DND-41 (cell line): ENCODE results near the gene MARCHF10.

Source experiments
- ATAC-seq: fragments of 200-7000 bp; cut with Tn5 transposase; 3 replicates; pipeline ENCODE4 v1.9.1; 2021; ENCODE audit warnings: low read depth; ENCODE audit not compliant: insufficient read depth
- DNase-seq: peaks from one replicate; pipeline ENCODE4 v3.0.0-alpha.2; 2020
- H2AFZ ChIP-seq: 2 replicates; pipeline ENCODE4 v1.6.0; 2012; ENCODE audit warnings: low read depth, low read length
- H3K27ac ChIP-seq: 2 replicates; pipeline ENCODE4 v1.5.1; 2012; ENCODE audit warnings: low read length, inconsistent platforms
- H3K27me3 ChIP-seq: fragments of 200-600 bp; sonication (generic); 2 replicates; pipeline ENCODE4 v1.6.0; 2012; ENCODE audit warnings: low read length, mild to moderate bottlenecking, inconsistent platforms; ENCODE audit not compliant: insufficient read depth, poor library complexity
- H3K36me3 ChIP-seq: 2 replicates; pipeline ENCODE4 v1.5.1; 2012; ENCODE audit warnings: low read length, inconsistent platforms; ENCODE audit not compliant: insufficient read depth
- H3K4me1 ChIP-seq: 2 replicates; pipeline ENCODE4 v1.5.1; 2012; ENCODE audit warnings: mild to moderate bottlenecking, low read length; ENCODE audit not compliant: insufficient read depth
- H3K4me2 ChIP-seq: 2 replicates; pipeline ENCODE4 v1.6.0; 2012; ENCODE audit warnings: mild to moderate bottlenecking, moderate library complexity, low read length, inconsistent platforms; ENCODE audit not compliant: insufficient read depth
- H3K4me3 ChIP-seq, 2 experiments: fragments of 200-600 bp in 1 of 2; shearing (Covaris generic) in 1 of 2; 2 replicates each; pipeline ENCODE4 v1.5.1; 2012 to 2016; ENCODE audit warnings: inconsistent platforms in 2 of 2, low read length in 2 of 2, mild to moderate bottlenecking in 2 of 2, low read depth in 1 of 2, moderate library complexity in 1 of 2
- H3K79me2 ChIP-seq: 2 replicates; pipeline ENCODE4 v1.6.0; 2012; ENCODE audit warnings: low read length, inconsistent platforms; ENCODE audit not compliant: insufficient read depth
- H3K9ac ChIP-seq: 2 replicates; pipeline ENCODE4 v1.6.0; 2012; ENCODE audit warnings: low read depth, mild to moderate bottlenecking, inconsistent platforms, low read length, moderate library complexity
- H3K9me3 ChIP-seq: 2 replicates; pipeline ENCODE4 v1.5.1; 2012; ENCODE audit warnings: low read length, moderate library complexity, mild to moderate bottlenecking, inconsistent platforms; ENCODE audit not compliant: insufficient read depth, severe bottlenecking
- H4K20me1 ChIP-seq: 2 replicates; pipeline ENCODE4 v1.6.0; 2012; ENCODE audit warnings: low read length; ENCODE audit not compliant: insufficient read depth
- CTCF ChIP-seq: IDR thresholded peaks from 2 replicates; pipeline ENCODE4 v1.5.1; 2012; ENCODE audit warnings: borderline replicate concordance, low read length, moderate library complexity, mild to moderate bottlenecking; ENCODE audit not compliant: poor library complexity, severe bottlenecking; ENCODE audit errors: extremely low read depth
- EZH2 ChIP-seq: IDR thresholded peaks from 3 replicates; pipeline ENCODE4 v1.6.1; 2012; ENCODE audit warnings: borderline replicate concordance, low read depth, mild to moderate bottlenecking, moderate library complexity, low read length, inconsistent platforms; ENCODE audit not compliant: severe bottlenecking

Gene MARCHF10

GRCh38 chr17:62763891-62764600 lies 44.1 kb downstream of the MARCHF10 start:
- TF ChIP-seq EZH2 = no peak
- Histone ChIP-seq H3K79me2 (no peaks in the 10 kb centered on the region), H3K27me3 (no peaks in the 10 kb centered on the region), H3K27ac (no peak overlapping the region), H3K9me3 (no peaks in the 10 kb centered on the region), H3K4me2 (no peak overlapping the region), H3K36me3 (no peaks in the 10 kb centered on the region), H4K20me1 (no peaks in the 10 kb centered on the region), H3K9ac (no peak overlapping the region), H3K4me3 (no peak overlapping the region), H2AFZ (no peak overlapping the region), H3K4me1 (no peaks in the 10 kb centered on the region)
- ATAC-seq = no peak
- no peak for DNase-seq

DNA sequence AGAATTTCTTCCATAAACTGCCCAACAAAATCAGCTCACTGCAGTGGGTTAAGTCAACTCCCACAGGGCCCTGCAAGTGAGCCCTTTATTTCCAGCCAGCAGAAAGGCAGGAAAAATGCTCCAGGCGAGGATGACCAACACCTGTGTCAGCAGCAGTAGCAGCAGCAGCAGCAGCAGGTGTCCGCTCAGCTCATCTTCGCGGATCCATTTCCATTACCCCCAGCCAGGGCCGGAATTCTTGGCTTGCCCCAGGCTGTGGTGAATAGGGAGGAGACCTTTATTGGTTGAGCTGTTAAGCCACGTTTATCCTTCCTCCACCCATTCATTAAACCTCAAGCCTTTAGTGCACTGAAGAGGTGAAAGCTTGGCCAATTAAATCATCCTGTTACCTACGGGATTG lies 46.2 kb downstream of the MARCHF10 start:
- DNase-seq = no peak
- ATAC-seq = no peak
- Histone ChIP-seq H2AFZ (no peak overlapping the region), H3K4me2 (no peak overlapping the region), H3K9ac (no peak overlapping the region), H3K27me3 (peaks cover 2% of the 10 kb centered on the region), H3K9me3 (no peaks in the 10 kb centered on the region), H3K79me2 (no peaks in the 10 kb centered on the region), H4K20me1 (no peaks in the 10 kb centered on the region), H3K27ac (no peak overlapping the region), H3K36me3 (no peaks in the 10 kb centered on the region), H3K4me1 (no peaks in the 10 kb centered on the region), H3K4me3 (no peak overlapping the region)
- TF ChIP-seq EZH2 (no peak), CTCF (no peak)

DNA sequence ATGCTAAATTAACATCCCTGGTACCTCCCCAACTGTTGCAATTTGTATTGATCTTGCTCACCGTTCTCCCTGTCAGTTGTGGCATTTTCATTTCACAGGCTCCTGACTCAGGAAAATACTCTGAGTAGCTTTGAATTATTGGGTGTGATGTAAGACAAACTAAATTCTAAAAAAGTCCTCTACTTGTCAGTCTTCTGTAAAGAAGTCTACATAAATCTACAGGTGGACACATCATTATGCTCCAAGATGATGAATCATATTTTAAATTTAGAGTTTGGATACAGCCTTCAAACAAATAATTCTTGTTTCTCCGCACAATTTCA lies 47.2 kb downstream of the MARCHF10 start:
- Histone ChIP-seq H3K4me1 (no peaks in the 10 kb centered on the region), H3K9me3 (no peaks in the 10 kb centered on the region), H3K27me3 (peaks cover 2% of the 10 kb centered on the region), H4K20me1 (no peaks in the 10 kb centered on the region), H3K9ac (no peak overlapping the region), H3K4me3 (no peak overlapping the region), H3K36me3 (no peaks in the 10 kb centered on the region), H3K27ac (no peak overlapping the region), H3K4me2 (no peak overlapping the region), H2AFZ (no peak overlapping the region), H3K79me2 (no peaks in the 10 kb centered on the region)
- TF ChIP-seq EZH2 (no peak), CTCF (no peak)
- DNase-seq = no peak
- no peak for ATAC-seq

- Histone ChIP-seq H2AFZ (no peak overlapping the region), H3K4me1 (no peaks in the 10 kb centered on the region), H3K79me2 (no peaks in the 10 kb centered on the region), H3K9ac (no peak overlapping the region), H3K9me3 (no peaks in the 10 kb centered on the region), H3K4me3 (no peak overlapping the region), H4K20me1 (no peaks in the 10 kb centered on the region), H3K36me3 (no peaks in the 10 kb centered on the region), H3K4me2 (no peak overlapping the region), H3K27me3 (peaks cover 2% of the 10 kb centered on the region), H3K27ac (no peak overlapping the region)
- ATAC-seq = no peak
- no peak for DNase-seq
- TF ChIP-seq CTCF = no peak
- TF ChIP-seq EZH2 = no peak
Measured at GRCh38 chr17:62760059-62760944, 47.8 kb downstream of the MARCHF10 start.
